ENCODE data around the gene OSCP1. TPM values are rescaled to one million over a fixed set of nuclear protein-coding genes. Genes with fewer than 3 reads are reported as not detected.

Gene OSCP1
- total and polyA plus RNA-seq, 2 donors (not counting 3 experiments of a cell fraction or from before 2014, with no cell fraction given), result 4.6 to 8.3 TPM

DNA sequence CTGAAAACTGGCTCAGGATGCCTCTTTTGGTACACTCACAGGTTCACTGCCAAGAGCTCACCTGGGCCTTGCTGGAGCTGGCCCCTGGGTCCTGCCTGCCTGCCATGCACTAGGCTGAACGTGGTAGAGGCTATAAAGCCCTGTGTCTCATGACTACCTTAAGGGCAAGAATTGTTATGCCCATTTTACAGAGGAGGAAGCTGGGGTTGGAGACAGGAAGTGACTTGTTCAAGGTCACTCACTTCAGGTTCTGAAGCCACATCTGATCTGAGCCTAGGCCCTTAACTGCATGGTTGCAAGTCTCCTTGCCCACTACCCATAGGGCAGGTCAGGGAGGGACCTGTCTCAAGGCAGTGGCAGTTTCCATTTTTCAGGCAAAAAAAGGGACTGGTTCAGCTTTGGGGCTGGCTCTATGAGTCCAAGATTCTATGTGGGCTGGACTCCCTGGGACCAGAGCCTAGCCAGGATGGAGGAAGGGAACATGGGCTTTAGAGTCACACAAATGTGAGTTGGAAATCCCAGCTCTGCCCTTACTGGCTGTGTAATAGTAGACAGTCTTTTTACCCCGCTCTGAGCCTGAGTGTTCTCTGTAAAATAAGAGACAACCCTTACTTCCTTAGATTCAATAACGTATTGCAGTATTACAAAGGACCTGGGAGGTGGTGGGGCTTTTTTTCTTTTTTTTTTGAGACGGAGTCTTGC is 72.3 kb downstream of the OSCP1 start:
- intact Hi-C loops (cut with micrococcal nuclease), result no loop called here
- FAIRE-seq (no peak), DNase-seq (ENCODE audit: low read depth, low spot score) (no peak)
- POLR2A ChIA-PET, result interaction anchor here (1.6 kb wide), 1 partner anchor 8 kb away, joined by 4 read pairs; no protein-coding TSS in a partner anchor
- H3K4me3 ChIP-seq (replicated peaks in 1 of 3; ENCODE audit: insufficient read depth in 1 of 3, low read depth in 1 of 3, low read length in 3 of 3), result no peak overlapping the region
- H3K79me2 ChIP-seq (ENCODE audit: control insufficient read depth, insufficient read depth, low read length), result peaks cover 60% of the 10 kb centered on the region
- TF ChIP-seq GATA2 (IDR thresholded peaks at IDR 0.05; ENCODE audit: insufficient read depth, insufficient read length, low read depth, low read length) (no peak), POLR2AphosphoS5 (IDR thresholded peaks at IDR 0.05; ENCODE audit: insufficient read depth, low read depth, low read length) (peak; percentile 35)
- no peaks in the 10 kb centered on the region for H3K9me3 ChIP-seq (replicated peaks; ENCODE audit: control insufficient read depth, insufficient read depth, low read length)
- H3K27me3 ChIP-seq (ENCODE audit: control insufficient read depth in 2 of 2, insufficient read depth in 2 of 2, low read length in 2 of 2), result no peaks in the 10 kb centered on the region
- peaks cover 33% of the 10 kb centered on the region for H3K4me1 ChIP-seq (ENCODE audit: control insufficient read depth, extremely low read depth, insufficient read depth, low read length)
- no peak overlapping the region for H3K27ac ChIP-seq (ENCODE audit: insufficient read depth, low read depth, low read length)
- H3K9me1 ChIP-seq (replicated peaks; ENCODE audit: control insufficient read depth, extremely low read depth, insufficient read depth, low read length), result no peaks in the 10 kb centered on the region
- peaks cover 0 to 1% of the 10 kb centered on the region in 2 experiments for H3K36me3 ChIP-seq (ENCODE audit: control insufficient read depth in 2 of 2, extremely low read depth in 1 of 2, insufficient read depth in 2 of 2, low read length in 2 of 2)
- dilution Hi-C loops (cut with MboI; ENCODE audit: extremely low pct_ligation_motif_present, low sequenced_read_pairs), result no loop called here
- CTCF ChIA-PET, result interaction anchor here (1.2 to 1.7 kb wide), 5 partner anchors 9 to 229 kb away, joined by 3 to 6 read pairs (median 4); partner anchors contain the start of gene TRAPPC3
- H2AFZ ChIP-seq (ENCODE audit: low read depth, low read length), result no peak overlapping the region
- H3K4me2 ChIP-seq (ENCODE audit: insufficient read depth, low read length), result no peak overlapping the region
- H3K9ac ChIP-seq (replicated peaks; ENCODE audit: extremely low read depth, insufficient read depth, low read length), result no peak overlapping the region
- no TSS peak for BruUV-seq (replicated peaks)
- no peaks in the 10 kb centered on the region for H4K20me1 ChIP-seq (replicated peaks; ENCODE audit: control insufficient read depth, extremely low read depth, insufficient read depth, low read length)

DNA sequence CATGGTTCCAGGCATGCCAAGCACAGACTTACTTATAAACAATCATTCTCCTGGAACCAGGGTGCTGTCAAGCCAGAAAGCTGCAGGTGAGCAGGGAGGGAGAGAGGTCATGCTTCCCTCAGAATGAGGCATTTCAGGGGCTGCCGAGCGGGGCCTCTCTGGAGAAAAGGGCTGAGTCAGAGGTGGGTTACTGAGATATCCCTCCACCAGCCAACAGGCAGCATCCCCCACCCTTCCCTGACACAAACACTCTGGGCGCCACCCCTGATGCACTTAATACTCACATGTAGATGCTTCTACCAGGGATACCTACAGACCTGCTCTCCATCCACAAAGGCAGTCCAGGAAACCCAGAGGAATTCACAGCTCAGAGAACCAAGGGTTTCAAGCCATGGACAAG is 77.6 kb downstream of the OSCP1 start:
- ChIA-PET CTCF (interaction anchor here (0.7 kb wide), 1 partner anchor 140 kb away, joined by 4 read pairs; no protein-coding TSS in a partner anchor), POLR2A (interaction anchor here (0.7 kb wide), 2 partner anchors 52 to 81 kb away, joined by 3 to 5 read pairs; no protein-coding TSS in a partner anchor)
- Histone ChIP-seq H3K9me1 (replicated peaks; ENCODE audit: control insufficient read depth, extremely low read depth, insufficient read depth, low read length) (no peaks in the 10 kb centered on the region), H3K27ac (ENCODE audit: insufficient read depth, low read depth, low read length) (peak overlapping the region; percentile 77), H3K9me3 (replicated peaks; ENCODE audit: control insufficient read depth, insufficient read depth, low read length) (no peaks in the 10 kb centered on the region), H3K79me2 (ENCODE audit: control insufficient read depth, insufficient read depth, low read length) (peaks cover 52% of the 10 kb centered on the region), H3K9ac (replicated peaks; ENCODE audit: extremely low read depth, insufficient read depth, low read length) (peak overlapping the region; percentile 35), H4K20me1 (replicated peaks; ENCODE audit: control insufficient read depth, extremely low read depth, insufficient read depth, low read length) (no peaks in the 10 kb centered on the region), H2AFZ (ENCODE audit: low read depth, low read length) (no peak overlapping the region), H3K4me2 (ENCODE audit: insufficient read depth, low read length) (peak overlapping the region; percentile 8), H3K27me3 (ENCODE audit: control insufficient read depth in 2 of 2, insufficient read depth in 2 of 2, low read length in 2 of 2) (no peaks in the 10 kb centered on the region), H3K4me1 (ENCODE audit: control insufficient read depth, extremely low read depth, insufficient read depth, low read length) (peaks cover 41% of the 10 kb centered on the region), H3K36me3 (ENCODE audit: control insufficient read depth in 2 of 2, extremely low read depth in 1 of 2, insufficient read depth in 2 of 2, low read length in 2 of 2) (peaks cover 0 to 1% of the 10 kb centered on the region in 2 experiments), H3K4me3 (replicated peaks in 1 of 3; ENCODE audit: insufficient read depth in 1 of 3, low read depth in 1 of 3, low read length in 3 of 3) (no peak overlapping the region)
- dilution Hi-C loops (cut with MboI; ENCODE audit: extremely low pct_ligation_motif_present, low sequenced_read_pairs) (no loop called here), intact Hi-C loops (cut with micrococcal nuclease) (no loop called here)
- BruUV-seq (replicated peaks), result no TSS peak
- no peak for TF ChIP-seq POLR2AphosphoS5 (IDR thresholded peaks at IDR 0.05; ENCODE audit: insufficient read depth, low read depth, low read length)
- TF ChIP-seq POLR2A (IDR thresholded peaks at IDR 0.05; ENCODE audit: low read depth, low read length), result no peak
- no peak for TF ChIP-seq FOS (IDR thresholded peaks at IDR 0.05; ENCODE audit: borderline replicate concordance, insufficient read depth, low read length)
- TF ChIP-seq, protein P1, sequence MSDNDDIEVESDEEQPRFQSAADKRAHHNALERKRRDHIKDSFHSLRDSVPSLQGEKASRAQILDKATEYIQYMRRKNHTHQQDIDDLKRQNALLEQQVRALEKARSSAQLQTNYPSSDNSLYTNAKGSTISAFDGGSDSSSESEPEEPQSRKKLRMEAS (IDR thresholded peaks at IDR 0.05; ENCODE audit: insufficient read depth, insufficient read length), result no peak
- TF ChIP-seq MYC (IDR thresholded peaks at IDR 0.05; ENCODE audit: low read depth, low read length), result no peak
- TF ChIP-seq EZH2 (IDR thresholded peaks at IDR 0.05; ENCODE audit: borderline replicate concordance, low read depth, low read length, severe bottlenecking), result no peak
- TF ChIP-seq, protein P2, sequence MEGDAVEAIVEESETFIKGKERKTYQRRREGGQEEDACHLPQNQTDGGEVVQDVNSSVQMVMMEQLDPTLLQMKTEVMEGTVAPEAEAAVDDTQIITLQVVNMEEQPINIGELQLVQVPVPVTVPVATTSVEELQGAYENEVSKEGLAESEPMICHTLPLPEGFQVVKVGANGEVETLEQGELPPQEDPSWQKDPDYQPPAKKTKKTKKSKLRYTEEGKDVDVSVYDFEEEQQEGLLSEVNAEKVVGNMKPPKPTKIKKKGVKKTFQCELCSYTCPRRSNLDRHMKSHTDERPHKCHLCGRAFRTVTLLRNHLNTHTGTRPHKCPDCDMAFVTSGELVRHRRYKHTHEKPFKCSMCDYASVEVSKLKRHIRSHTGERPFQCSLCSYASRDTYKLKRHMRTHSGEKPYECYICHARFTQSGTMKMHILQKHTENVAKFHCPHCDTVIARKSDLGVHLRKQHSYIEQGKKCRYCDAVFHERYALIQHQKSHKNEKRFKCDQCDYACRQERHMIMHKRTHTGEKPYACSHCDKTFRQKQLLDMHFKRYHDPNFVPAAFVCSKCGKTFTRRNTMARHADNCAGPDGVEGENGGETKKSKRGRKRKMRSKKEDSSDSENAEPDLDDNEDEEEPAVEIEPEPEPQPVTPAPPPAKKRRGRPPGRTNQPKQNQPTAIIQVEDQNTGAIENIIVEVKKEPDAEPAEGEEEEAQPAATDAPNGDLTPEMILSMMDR (IDR thresholded peaks at IDR 0.05; ENCODE audit: extremely low read depth in 1 of 2, insufficient read depth in 1 of 2, low read depth in 1 of 2, low read length in 2 of 2), result no peak
- TF ChIP-seq JUN (IDR thresholded peaks at IDR 0.05; ENCODE audit: borderline replicate concordance, insufficient read depth, insufficient read length, low read depth), result no peak
- no peak for TF ChIP-seq GATA2 (IDR thresholded peaks at IDR 0.05; ENCODE audit: insufficient read depth, insufficient read length, low read depth, low read length)
- DNase-seq (ENCODE audit: low read depth, low spot score) (no peak), FAIRE-seq (no peak)

Data from endothelial cell of umbilical vein (primary cell).